C4-2B (cell line): ENCODE measurements around the gene CASK.

Experiments
- CTCF ChIP-seq: fragments of 450-650 bp; conservative IDR thresholded peaks from 2 replicates; pipeline ENCODE4 v1.5.1; 2017; ENCODE audit warnings: mild to moderate bottlenecking
- ZFX ChIP-seq: fragments of 450-650 bp; IDR thresholded peaks from 2 replicates; pipeline ENCODE4 v1.6.1; 2017

GRCh38 chrX:41705680-41706374 lies 217.5 kb downstream of the CASK start:
- no peak for TF ChIP-seq CTCF
- no peak for TF ChIP-seq ZFX
